ENCODE measurements around the gene RSPH1.

Gene RSPH1

DNA sequence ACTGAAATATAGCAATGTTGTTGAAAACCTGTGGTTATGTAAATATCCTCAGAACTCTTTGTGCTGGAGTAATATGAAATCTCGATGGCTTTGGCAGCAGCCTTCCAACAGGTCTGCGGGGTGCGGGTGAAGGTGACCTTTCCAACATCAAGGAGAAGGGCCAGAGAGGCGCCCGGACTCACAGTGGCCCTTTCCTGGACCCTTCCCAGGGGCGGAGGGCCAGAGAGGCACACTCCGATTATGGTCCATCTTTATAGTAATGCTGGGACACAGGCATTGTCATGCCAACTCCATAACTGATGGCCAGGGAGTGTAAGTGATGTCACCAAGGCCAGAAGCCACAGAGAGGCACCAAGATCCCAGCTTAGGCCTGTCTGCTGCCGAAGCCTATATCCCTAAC, 35.7 kb upstream of the RSPH1 start:
- no peak for DNase-seq (ENCODE audit: low read depth)

DNA sequence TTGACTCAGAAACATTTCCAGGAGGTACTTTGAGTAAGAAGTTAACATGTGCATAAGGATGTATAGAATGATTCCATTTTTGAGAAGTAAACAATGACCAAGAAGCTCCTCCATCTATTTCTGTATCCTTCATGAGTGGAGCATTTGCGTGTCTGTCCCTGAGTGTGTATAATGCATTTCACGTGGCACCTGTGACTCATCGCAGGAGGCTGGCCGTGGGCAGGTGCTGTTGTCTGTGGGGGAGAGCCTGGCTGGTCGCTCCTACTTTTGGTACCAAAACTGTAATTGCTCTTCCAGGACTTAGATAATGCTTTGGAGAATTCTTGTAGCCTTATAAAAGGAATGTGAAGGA, 34.1 kb upstream of the RSPH1 start:
- DNase-seq (ENCODE audit: low read depth): no peak

DNA sequence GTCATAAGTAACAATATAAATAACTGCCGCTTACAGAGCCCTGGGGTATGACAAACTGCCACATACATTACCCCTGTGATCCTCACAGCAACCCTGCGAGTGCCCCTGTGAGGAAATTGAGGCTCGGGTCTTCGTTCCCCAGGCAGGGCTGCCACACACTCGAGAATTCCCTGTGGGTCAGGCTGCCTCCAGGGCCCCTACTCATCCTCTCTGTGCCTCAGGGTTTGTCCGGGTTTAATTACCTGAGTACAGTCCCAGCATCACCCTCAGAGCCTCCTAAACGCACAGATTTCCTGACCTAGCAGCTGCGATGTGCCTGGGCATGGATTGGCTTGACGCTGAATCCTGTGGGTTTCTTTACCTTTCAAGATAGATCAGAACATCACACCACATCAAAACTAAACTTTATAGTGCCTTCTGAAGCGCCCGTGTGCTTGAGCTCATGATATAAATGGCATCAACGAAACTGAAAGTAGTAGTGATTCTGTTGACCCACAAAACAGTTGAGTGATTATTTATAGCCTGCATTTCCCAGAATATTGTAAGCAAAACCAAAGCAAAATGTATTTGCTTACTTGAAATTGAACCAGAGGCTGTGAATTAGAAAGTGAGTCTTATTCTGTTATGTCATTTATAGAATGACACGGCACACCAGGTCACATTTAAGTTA, 31.6 kb upstream of the RSPH1 start:
- DNase-seq (ENCODE audit: low read depth): no peak

DNA sequence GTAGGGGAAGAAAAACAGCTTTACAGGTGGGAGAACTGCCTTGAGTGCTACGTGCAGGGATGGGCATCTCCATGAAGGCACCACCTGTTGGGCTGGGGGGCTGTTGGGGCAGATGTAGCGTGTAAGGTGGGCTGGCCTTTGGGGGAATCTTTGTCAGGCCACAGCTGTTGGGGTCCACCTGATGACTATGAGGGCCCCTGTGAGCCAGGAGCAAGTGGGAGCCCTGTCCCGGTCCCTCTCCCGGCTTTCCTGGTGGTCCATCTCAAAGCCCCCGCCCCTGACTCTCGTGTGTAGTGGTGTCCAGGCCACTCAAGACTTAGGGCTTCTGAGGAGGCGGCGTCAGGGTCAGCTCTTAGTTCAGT, 31.1 kb upstream of the RSPH1 start:
- DNase-seq (ENCODE audit: low read depth): no peak

DNA sequence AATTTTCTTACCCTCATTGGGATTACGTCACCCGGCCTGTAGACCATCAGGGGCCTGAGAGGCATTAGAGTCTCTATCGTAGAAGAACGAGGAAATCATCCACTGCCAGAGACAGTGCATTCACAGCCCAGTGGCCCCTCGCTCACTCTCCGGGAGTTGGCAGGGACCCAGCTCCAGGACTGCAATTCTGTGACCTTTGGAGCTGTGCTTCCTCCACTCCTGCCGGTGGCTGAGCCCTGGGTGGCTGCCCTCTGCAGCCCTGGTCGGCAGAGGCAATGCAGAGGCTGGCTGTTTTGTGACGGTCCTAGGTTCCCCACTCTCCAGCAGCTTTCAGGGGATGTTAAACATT, 30.3 kb upstream of the RSPH1 start:
- DNase-seq (ENCODE audit: low read depth): no peak

DNA sequence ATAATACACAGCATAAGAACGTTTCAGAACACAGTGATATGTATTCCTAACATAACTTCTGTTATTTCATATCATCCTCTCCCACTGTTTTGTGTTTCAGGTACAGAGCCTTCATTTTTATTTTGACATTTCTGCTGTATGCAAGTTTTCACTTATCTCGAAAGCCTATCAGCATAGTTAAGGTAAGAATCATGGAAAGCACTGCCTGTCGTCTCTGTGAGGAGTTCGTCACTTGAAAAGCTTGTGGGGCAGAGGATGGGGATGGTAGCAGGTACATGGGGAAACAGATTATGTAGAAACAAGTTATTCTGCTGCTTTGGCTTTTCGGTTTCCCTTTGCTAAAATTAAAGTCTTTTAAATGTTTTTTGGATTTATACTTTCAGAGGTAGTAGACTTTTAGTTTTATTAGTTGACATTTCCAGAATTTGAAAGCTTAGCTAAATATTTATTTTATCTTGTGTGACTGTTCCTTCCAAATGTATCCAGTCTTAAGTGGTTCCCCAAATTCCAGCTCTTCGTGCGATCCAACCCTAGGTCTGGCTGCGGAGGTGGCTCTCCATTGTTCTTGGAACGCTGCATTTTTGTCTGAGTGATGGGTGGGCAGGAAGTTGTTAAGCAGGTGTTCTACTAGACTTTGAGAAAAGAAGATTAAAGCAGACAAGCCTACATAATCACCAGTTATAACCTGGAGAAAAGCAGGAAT, 29.8 kb upstream of the RSPH1 start:
- DNase-seq (ENCODE audit: low read depth): no peak

DNA sequence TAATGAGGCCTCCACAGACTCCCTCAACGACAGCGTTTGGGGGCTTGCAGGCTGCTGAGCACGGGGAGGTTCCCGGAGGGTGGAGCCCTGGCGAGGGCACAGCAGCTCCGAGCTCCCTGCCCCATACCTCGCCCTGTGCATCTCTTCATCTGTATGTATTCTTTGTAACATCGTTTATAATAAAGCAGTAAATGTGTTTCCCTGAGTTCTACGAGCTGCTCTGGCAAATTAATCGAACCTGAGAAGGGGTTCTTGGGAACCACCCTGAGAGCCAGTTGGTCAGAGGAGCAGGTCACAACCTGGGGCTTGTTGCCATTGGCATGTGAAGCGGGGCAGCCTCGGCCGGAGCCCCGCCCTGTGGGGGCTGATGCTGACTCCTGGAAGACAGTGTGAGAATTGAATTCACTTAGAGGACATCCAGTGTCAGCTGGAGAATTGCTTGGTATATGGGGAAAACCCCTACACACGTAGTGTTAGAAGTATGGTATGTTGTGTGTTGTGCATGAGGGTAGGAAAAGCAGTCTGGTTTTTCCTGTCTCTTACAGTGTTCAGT, 29.1 kb upstream of the RSPH1 start:
- no peak for DNase-seq (ENCODE audit: low read depth)

DNA sequence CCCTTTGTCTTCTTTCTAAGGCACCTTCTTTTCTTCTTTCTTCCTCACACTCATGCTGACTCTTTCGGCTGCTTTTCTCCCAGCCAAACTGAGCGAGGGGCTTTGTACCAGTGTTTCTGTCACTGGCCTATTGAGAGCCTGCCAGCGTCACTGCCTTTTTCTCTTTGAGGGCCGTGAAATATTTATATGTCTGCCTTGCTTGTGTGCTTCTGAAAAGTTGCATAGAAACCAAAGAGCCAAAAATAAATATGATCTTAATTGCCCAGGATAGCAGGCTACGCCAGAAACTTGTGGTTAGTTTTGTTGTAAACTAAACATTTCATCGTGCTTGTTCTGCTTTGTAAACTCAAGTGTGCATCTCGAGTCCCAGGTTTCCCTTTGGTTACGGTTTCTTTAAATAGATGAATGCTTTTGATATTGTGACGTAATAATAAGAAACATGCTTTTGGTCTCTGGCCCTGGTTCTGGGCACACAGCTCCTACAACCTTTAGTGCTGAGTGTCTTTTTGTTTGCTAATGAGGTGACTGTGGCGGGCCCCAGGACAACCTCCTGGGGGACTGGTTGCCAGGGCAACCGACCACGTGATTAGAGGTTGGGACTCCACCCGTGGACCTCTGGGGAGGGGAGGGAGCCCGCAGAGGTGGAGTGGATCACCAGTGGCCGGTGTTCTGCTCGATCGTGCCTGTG, 28.5 kb upstream of the RSPH1 start:
- DNase-seq (ENCODE audit: low read depth): peak; percentile 7

DNA sequence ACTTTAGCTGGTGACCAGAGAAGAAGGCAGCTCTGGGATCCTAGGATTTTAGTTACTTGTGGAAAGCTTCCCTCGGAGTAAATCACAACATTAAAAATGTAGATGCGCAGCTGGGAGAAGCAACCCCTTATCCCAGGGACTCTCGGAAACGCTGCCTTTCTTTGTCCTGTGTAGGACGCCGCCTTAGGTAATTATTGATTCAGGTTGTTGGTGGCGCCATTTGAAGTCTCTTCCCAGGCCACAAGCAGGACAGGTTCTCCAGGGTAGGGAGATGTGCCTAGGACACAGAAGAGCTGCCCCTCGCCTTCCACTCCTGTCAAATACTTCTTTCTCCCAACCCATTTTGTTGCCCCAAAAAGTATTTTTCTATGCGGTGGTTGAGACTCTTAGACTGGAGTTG, 27.9 kb upstream of the RSPH1 start:
- DNase-seq (ENCODE audit: low read depth): no peak

DNA sequence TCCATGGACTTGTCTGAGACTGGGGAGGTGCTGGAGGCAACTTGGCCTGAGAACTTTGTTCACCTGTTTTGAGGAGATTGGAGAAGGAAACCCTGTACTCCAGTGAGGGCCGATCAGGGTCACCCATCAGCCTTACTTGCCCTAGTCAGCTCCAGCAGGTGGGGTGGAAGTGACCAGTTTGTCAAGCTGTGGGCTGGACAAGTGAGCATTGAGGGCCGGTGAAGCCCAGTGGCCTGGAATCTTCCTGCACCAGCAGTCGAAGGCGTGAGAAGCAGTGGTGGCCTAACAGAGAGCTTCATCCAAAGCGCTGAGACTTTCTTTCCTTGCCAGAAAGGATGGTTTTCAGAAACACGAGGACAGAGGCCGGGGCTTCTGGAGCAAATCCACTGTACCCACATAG, 27.2 kb upstream of the RSPH1 start:
- DNase-seq (ENCODE audit: low read depth): no peak

DNA sequence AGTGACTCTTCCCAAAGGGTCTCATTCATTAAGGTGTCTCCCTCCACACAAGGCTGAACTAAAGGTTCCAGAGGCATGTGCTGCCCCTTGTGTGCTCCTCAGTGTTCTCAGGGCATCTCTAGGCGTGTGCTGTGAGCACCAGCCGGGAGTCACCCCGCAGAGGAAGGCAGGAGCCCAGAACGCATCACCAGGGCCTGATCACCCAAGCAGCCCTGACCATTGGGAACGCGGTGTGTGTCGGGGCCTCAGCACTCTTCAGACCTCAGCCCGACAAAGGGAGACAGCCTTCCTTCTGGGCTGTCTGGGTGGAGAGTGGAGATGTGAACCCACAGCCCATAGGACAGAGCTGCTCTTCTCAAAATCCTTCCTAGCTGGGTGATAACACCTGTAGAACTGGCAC, 26.7 kb upstream of the RSPH1 start:
- DNase-seq (ENCODE audit: low read depth): no peak

DNA sequence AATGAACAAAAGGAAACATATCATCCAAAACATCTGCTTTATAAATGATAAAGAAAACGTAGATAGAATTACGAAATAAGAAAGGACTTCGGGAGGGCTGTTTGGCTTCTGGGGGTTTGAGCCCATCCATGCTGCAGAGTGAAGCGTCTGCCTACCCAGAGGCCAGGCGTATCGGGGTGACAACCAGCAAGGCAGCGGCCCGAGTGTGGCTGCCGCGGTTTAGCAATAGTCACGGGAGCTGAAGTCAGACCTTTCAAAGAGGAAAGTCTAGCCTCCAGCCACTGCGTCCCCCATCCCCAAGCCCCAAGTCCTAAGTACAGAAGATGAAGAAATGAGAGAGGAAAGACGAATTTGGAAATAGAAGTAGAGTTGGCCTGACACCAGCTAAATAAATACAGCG, 26.2 kb upstream of the RSPH1 start:
- no peak for DNase-seq (ENCODE audit: low read depth)

DNA sequence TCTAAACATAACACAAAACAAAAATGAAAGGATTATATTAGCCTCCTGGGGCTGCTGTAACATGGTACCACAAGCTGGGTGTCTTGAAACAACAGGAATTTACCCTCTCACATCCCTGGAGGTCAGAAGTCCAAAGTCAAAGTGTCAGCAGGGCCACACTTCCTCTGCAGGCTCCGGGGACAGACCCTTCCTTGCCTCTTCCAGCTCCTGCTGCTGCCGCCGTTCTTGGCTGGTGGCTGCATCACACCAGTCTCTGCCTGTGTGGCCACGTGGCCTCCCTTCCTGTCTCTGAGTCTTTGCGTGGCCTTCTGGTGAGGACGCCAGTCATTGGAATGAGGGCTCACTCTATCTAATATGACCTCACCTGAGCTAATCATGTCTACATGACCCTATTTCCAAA, 25.8 kb upstream of the RSPH1 start:
- DNase-seq (ENCODE audit: low read depth): no peak

DNA sequence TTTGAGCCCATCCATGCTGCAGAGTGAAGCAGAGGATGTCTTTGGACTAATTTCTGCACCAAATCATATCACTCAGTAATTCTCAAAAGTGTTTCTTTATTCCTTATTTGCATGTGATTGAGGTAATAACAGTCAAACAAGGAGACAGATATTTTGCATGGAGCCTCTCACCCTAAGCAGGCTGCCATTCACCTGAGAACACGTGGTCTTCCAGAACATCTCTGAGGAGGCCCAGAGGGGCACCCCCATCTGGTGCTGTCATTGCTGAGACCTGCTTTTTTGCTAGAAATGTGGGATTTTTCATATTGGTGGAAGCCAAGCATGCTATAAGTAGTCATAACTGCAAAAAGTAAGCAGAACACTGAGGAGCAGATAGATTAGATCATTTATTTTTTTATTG, 25.4 kb upstream of the RSPH1 start:
- no peak for DNase-seq (ENCODE audit: low read depth)

DNA sequence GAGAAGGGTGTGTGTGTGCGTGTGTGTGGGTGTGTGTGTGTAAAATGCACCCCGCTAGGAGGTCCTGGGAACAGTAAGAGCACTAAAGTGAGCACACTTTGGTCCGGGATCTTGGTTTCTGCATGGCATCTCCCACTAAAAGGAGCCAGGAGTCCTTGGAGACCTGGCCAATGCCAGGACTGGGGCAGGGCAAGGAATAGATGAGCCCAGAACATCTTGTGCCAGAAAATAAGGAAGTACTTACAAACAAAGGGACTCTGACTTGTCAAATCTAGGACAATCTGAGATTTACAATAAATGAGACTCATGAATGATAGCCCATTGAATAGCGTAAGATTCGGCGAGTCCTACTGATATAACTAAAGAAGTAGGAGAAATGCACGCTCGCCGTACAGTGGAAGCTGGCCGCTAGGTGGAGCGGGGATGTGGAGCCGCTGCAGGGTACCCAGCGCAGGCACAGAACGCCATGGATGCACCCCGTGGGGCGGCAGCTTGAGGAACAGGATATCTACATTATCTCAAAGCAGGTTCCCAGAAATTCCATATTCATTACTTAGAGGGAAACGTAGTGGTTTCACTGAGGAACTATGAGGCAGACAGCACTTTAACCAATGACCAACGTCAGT, 24.7 kb upstream of the RSPH1 start:
- no peak for DNase-seq (ENCODE audit: low read depth)

DNA sequence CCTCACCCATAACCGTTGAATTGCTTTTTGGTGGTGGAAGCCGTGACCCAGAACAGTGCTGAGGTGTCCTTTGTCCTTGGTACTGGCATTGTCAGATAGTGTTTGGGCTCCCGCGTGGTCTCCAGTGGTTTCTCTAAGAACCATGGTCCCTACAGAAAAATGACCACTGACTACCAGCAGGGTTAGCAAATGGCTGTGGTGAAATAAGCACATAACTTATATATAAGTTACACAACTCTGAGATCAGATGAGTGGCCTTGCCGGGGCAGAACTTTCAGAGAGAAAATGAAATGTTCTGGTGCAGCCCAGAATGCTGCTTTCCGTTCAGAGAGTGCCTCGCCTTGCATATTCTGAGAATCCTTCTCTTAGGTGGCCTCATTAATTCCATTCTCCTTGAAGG, 22.6 kb upstream of the RSPH1 start:
- DNase-seq (ENCODE audit: low read depth): no peak

DNA sequence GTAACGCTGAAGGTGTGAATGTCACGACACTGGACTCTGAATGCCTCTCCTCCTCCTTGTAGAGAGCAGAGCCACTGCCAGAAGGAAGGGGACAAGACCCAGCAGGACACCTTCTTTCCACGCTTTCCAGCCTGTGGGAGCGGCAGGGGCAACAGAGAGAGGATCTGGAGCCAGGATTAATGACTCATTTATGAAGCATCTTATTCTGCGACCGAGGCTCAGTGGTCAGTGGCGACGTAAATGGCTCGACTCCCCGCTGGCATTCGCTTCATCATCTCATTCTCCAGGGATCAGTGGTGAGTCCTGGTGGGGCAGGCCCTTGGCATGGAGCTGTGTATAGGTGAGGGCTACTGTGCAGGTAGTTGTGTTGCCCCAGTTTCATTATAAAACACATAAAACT, 22.2 kb upstream of the RSPH1 start:
- peak; percentile 78 for DNase-seq (ENCODE audit: low read depth)

DNA sequence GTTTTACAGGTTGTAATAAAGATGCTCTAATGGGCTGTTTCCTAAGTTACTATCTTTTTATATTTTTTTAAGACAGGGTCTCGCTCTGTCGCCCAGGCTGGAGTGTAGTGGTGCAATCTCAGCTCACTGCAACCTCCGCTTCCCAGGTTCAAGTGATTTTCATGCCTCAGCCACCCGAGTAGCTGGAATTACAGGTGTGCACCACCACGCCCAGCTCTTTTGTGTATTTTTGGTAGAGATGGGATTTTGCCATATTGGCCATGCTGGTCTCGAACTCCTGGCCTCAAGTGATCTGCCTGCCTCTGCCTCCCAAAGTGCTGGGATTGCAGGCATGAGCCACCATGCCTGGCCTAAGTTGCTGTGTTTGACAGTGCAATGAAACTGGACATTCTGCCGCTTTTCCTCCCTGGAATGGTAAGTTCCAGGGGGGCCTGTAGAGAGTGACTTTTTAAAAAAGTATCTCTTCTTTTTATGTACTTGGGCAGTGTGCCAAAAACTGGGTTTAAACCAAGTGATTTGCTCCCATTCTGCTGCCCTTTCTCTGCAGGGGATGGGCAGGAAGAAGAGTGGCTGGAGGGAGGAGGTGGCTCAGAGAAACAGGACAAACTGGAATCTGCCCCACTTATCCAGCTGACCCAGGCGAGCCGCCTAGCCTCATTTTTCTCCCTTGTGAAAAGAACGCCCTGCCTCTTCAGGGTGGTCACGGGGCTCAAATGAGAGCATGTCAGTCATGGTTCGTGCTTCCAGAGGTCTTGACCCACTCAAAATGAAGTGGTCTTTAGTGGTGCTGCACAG, 19.9 kb upstream of the RSPH1 start:
- no peak for DNase-seq (ENCODE audit: low read depth)

DNA sequence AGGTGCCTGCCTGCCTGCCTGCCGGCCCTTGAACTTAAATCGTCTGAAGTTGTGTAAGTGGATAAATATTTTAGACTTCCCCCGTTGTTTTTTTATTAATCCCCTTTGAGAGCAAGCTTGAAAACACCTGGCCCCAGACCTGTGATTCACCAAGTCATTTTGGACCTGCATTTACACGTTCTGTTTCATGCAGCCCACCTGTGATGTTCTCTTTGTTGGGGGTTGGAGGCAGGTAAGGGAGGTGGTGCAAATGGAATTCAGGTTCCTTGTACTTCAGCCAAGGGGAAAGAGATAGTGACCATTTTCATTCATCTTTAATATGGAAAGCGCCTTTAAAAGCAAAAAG, 18.8 kb upstream of the RSPH1 start:
- no peak for DNase-seq (ENCODE audit: low read depth)

DNA sequence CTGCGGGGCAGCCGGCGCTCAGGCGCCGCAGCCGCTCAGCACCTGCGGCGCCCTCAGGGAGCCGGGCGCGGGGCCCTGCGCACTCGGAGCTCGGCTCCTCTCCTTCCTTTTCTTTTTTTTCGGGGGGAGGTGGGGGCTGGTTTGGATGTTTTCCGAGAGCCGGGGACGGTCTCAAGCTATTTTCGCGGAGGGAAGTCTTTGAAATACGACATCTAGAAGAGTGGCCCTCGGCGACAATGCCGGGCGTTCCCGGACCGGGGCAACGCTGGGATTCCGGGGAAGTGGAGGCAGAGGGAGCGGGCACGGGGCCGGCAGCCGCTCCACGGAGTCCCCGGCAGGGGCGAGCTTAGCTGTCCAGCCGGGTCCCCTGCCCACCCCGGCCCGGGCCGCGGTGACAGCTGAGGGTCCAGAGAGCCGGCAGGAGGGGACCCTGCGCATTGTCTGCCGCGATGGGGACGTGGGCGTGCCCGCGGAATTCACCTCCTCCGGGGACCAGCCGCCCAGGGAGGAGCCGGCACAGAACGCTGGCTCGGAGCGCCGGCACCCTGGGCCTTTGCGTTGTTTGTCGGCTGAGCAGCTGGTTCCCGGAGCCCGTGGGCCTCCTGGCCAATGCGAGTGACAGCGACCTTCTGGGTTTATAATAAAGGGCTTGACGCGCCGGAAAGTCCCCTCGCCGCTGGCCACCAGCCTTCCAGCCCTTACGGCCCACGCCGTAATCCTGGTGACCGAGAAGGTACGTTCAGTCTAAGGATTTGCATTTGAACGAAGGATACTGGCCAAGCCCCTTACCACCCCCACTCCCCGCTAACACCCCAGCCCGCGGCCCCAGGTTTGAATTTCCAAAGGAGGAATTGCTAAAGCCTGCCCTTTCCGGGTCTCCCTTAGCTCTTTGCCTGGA, 18.2 kb upstream of the RSPH1 start:
- peak; percentile 14 for DNase-seq (ENCODE audit: low read depth)
